Activated T-cell treated with anti-CD3 and anti-CD28 coated beads for 48 hours (primary cell): Measurements from ENCODE around the gene PRKAR2A.
A peak's percentile ranks its signal among the peaks of the same experiment; 100 is the strongest.
"Not testable (repeated sequence)": the region's sequence is repeated elsewhere in the genome, so short reads cannot be mapped to it uniquely, and the experiment has no call there.

Experiments used
- DNase-seq: peaks from one replicate; pipeline ENCODE4 v3.0.0-alpha.2; 2020; ENCODE audit warnings: low read depth

PRKAR2A gene

DNA sequence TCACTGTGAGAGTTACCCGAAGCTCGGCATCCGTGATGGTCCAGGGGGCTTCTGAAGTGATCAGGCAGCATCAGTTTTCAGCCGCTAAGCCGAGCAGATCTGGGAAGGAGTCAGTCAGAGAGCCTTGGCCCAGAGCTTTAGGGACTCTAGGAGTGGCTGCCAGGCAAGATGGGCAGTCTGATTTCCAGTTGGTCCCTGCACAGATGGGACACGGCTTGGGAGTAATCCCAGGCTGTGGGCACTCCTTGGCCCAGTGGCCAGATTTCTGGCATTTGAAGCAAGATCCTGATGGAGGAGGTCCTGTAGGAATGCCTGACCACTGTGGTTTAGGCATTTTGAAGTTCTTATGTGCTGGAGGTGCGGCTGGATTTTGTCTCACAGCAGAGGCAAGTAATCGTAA lies 120.2 kb downstream of the PRKAR2A start:
- no peak for DNase-seq

DNA sequence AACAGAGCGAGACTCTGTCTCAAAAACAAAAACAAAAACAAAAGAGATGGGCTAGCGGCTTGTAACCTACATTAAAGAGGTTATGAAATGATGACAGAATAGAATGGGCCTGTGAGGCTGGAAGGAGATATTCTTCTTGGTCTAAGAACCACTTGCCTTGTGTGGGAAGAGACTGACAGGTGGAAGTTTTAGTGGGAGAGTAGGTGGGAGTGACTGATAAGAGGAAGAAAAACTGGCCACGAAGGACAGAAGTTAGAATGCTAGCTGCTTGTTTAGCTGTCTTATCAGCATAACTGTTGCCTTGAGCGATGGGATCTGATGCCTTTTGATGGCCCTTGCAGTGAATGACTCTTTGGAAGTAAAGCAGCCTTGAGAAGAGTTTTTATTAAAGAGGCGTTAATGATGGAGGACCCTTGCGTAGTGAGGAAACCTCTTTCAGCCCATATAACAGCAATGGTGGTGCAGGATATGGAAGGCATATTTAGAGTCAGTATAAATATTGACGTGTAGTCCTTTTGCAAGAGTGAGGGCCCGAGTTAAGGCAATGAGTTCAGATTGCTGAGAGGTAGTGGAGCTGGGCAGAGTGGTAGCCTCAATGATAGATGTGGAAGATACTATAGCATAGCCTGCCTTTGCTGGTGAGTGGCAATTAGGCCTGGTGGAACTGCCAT lies 122.4 kb downstream of the PRKAR2A start:
- DNase-seq = not testable (repeated sequence)

DNA sequence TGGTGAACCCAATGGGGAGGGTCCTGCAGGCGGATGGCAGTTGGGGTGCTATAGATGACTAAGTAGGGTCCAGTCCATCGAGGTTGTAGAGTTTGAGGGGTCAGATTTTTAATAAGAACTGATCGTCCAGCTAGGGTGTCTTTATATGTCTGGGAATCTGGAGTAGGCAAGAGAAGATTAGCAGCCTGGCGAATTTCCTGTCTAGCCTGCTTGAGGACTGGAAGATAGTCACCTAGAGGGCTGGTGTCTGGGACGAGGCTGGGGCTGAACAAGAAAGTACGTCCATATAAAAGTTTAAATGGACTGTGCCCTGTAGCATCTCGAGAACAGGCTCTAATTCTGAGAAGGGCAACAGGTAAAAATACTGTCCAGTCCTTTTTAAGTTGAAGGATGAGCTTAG lies 123.9 kb downstream of the PRKAR2A start:
- no peak for DNase-seq

DNA sequence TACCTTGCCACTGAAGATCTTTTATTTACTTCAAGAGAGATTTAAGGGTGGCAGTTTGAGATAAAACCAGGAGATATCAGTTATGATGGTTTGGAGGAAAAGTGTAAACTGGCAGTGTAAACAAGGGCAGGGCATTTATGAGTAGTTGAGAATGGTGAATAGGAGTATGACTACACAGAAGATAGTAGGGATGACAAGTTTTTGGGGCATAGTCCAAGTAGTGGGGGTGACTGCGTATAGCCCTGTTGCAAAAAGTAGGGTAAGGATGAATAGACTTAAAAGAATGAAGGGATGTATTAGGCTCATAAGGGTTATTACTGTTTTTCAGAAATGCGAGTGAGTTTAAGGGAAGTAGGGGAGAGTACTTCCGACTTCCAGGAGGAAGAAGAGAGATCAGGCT lies 124.4 kb downstream of the PRKAR2A start:
- not testable (repeated sequence) for DNase-seq

DNA sequence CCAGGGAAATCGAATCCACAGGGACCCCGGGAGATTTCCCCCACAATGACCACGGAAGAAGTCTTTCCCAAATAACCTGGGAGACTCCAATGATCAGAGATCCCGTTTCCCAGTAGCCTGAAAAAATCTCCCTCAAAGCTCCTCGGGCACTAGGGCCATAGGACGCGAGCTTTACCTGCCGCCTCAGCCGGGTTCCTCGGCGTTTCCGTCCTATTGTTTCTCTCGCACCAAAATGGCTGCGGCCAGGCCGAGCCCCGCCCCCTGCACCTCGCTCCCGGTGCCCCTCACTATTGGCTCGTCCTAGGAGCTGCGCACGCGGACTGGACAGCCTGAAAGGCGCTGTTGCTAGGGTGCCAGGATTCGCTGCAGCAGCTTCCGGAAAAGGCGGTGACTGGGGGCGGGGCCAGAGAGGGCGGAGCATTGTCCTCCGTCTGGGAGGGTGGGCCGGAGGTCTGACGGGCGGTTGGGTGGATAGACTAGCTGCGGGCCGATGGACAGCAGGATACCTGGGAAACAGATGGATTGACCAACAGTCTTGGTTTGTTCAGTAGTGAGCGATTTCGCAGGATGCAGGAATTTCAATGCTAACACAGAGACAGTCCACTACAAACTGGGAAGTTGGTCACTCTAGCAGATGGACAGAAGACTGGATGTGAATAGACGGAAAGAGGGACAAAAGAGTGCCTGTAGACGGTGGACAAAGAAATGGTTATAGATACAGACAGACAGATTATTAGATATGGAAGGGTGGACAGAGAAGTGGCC lies 130.5 kb downstream of the PRKAR2A start, which contains the start of gene IP6K2:
TSS of gene IP6K2 (minus strand) at position 240 of the 765 bp plus-strand sequence. CDS start 21,930 bp downstream, outside the sequence.
- DNase-seq = peak; percentile 98

DNA sequence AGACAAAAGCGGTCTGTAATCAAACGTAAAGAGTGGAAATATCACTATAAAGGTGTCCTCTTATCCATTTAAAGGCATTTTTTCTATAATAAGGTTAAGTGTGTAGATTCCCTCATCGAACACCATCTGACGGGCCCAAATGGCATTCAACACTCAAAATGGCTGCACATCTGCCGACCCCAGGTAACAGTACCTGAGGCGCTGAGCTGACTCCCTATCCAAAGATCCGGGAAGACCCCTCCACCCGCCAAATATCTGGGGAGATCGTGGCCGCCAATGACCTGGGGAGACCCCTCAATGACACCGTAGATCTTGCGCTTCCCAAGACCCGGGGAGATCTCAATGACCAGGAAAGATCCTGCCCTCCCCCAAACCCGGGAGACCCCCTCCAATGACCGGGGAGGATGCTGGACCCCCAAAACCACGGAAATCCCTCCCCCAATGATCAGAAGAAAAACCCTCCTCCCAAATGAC lies 131.1 kb downstream of the PRKAR2A start:
- peak; percentile 10 for DNase-seq

DNA sequence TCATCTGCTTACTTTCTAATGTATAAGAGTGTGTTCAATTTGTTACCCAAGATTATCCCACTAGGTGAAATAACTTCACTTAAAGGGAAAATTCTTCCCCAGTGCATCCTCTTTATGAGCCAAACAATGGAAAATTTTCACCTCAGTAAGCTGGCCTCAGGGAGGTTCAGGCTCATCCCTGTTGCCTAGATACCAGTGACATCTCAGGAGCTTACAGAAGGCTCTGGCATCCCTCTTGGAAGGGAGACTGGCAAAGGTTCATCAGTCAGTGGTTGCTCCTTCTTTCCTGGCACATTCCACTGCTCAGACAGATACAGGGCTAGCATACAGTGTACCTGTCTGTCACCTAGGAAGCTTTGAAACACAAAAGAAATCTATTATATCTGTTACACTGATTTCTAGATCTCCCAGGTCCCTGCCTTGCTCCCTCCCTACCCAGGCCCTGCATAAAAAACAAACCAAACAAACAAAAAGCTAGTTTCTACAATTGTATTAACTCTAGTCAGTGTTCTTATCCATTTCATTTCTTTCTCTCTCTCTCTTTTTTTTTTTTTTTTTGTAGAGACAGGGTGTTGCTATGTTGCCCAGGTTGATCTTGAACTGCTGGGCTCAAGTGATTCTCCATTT lies 132.4 kb downstream of the PRKAR2A start:
- DNase-seq = no peak

DNA sequence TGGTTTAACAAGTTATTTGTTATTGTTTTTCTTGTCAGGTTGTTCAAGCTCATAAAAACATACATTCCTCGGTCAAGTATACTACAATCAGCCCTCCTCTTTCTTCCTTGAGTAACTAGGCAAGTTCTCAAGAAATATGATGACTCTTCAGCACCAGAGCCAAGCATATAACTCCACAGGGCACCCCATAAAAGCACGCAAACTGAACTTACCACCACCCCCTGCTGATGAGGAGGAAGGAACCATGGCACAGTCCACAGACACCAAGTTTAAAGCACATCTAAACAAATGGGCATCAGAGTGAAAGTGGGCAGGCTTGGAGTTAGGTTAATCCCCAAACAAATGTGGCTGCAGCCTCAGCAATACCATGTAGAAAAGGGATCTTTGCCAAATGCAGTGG lies 135.9 kb downstream of the PRKAR2A start:
- DNase-seq = no peak

DNA sequence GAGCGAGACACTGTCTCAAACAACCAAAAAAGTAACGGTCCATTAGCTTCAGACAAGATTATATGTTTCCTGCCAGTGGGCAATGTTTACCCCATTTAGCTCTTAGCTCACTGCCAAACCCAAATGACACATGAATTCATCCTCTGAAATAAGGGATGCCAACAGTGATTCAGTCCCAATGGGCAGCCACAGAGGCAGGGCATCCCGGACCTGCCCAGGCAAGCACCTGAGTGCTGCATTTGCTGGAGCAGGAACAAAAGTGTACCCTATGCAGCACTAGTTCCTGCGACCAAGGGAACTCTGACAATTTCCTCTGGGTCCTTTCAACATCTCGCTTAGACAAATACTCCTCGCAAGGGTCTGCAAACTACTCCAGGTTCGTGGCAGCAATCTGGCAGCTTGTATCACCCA lies 138.6 kb downstream of the PRKAR2A start:
- DNase-seq = no peak

DNA sequence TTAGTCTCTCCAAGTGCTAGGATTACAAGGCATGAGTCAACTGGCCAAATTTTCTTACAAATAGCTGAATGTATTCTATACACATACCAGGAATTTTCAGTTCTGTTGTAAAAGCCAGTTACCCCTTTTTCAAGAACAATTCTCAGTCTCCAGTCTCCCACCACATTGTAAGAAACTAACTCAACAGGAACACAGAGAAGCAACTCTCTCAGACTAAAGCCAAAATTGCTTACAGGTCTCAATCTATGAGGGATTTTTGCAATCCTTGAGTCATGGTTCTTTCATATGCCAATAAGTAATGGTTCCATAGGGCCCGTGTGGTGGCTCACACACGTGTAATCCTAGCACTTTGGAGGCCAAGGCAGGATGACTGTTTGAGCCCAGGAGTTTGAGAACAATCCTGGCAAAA lies 139.2 kb downstream of the PRKAR2A start:
- no peak for DNase-seq

DNA sequence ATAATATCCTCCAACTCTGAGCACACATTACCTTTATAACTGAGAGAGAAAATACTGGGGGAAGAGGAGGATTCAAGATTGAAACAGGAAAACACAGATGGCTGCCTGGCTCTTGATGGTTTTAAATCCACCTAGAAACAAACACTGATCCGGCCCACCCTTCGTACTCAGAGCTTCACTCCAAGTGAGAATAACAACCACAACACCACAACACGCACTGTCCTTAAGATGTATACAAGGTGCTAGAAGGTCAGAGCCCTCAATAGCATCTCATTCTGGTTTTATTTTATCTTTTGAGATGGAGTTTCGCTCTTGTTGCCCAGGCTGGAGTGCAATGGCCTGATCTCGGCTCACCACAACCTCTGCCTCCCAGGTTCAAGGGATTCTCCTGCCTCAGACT lies 140.5 kb downstream of the PRKAR2A start:
- DNase-seq = no peak

DNA sequence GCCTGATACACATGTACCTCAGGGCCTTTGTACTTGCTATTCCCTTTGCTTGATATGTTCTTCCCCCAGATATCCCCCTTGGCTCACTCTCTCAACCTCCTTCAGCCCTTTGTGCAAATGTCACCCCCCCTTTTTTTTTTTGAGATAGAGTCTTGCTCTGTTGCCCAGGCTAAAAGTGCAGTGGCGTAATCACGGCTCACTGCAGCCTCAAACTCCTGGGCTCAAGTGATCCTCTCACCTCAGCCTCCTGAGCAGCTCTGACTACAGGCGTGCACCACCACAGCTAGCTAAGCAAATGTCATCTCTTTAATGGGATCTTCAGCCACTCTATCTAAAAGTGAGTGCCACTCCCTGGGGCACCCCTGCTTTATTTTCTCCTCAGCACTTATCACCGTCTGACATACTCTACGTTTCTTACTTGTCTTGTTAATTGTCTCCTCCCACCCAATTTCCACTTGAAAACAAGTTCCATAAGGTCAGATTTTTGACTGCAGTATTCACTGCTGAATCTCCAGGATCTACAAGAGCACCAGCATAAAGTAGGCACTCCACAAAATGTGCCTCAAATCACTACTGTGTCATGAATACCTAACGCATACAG lies 145.3 kb downstream of the PRKAR2A start:
- DNase-seq = no peak

DNA sequence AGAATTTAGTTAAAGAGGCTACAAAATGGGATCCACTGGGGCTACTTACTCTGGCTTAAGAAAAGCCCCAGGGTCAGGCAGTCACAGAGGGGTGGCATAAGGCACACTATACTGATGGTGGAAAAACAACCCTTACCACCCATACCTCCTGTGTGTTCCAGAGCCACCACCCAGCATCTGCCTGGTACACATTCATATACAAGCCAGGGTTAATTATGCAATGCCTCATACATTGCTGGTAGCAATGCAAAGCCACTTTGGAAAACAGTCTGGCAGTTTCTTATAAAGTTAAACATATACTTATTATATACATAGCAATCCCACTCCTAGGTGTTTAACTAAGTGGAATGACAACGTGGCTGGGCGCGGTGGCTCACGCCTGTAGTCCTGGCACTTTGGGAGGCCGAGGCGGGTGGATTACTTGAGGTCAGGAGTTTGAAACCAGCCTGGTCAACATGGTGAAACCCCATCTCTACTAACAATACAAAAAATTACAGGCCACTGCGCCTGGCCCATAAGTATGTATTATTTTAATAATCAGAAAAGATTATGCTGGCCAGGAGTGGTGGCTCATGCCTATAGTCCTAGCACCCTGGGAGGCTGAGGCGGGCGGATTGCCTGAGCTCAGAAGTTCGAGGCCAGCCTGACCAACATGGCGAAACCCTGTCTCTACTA lies 146.8 kb downstream of the PRKAR2A start:
- no peak for DNase-seq

DNA sequence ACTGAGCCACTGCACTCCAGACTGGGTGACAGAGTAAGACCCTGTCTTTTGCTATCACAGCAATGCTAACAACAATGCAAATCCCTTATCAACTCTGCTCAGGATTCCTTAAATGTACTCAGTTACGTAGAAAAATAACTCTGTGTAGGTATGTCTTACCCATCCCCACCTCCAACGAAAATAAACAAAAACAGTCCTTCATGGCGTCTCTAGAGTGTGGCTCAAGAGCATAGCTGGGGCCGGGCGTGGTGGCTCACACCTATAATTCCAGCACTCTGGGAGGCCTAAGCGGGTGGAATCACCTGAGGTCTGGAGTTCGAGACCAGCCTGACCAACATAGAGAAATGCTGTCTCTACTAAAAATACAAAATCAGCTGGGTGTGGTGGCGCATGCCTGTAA lies 148.8 kb downstream of the PRKAR2A start:
- no peak for DNase-seq

DNA sequence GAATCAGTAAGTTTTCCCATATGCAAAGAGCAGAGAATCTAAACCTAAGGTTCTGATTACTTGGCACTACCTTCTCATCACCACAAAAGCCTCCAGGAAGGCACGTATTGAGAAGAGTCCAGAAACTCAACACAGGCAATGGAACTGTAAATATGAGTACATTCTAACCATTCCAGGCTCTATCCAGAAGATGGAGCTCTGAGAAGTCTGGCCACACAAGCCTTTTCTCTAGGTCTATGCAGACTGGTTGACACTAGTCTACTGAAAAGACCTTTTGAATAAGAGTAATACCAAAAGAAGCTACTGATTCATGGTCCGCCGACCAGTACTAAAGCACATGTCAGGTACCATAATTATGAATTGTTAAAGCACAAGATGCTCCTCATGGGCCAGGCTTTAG lies 149.7 kb downstream of the PRKAR2A start:
- DNase-seq = no peak

DNA sequence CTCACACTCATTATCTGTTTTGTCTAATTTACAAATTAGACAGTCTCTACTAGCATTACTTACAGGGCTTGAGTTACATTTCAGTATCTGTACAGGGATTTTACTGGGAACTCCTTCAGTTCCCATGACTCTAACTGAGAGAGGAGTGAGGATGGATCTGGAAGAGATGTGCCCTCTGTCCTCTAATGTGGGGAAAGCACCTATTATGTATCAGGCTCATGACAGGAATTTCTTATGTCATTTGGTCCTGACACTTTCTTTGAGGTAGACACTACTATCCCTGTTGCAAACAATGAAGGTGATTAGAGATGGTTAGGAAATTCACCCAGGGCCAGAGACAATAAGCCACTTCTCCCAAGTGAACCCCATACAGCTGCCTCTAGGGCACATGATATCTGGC lies 151.1 kb downstream of the PRKAR2A start:
- DNase-seq = no peak
